ENCODE measurements around the gene TPST1. TPM values are rescaled to one million over a fixed set of nuclear protein-coding genes. Genes with fewer than 3 reads are reported as not detected.

The TPST1 gene
- polyA plus RNA-seq, 1 of the 3 experiments (the other 2 are of a cell fraction) = 36.4 TPM

GRCh38 chr7:66301737-66302136, 96.6 kb downstream of the TPST1 start:
- Histone ChIP-seq H3K36me3 (replicated peaks in 1 of 2; ENCODE audit: control insufficient read depth in 1 of 2, insufficient read depth in 2 of 2, low read length in 1 of 2) (peaks cover 0 to 17% of the 10 kb centered on the region in 2 experiments), H3K27me3 (ENCODE audit: insufficient read depth) (no peaks in the 10 kb centered on the region), H3K4me3 (ENCODE audit: low read depth in 2 of 2, low read length in 1 of 2) (no peak overlapping the region), H3K79me2 (ENCODE audit: insufficient read depth) (peaks cover 28% of the 10 kb centered on the region), H2AFZ (ENCODE audit: low read depth) (no peak overlapping the region), H3K9me3 (peaks cover 25% of the 10 kb centered on the region), H3K9me2 (no peaks in the 10 kb centered on the region), H3K27ac (ENCODE audit: low read depth in 2 of 2, low read length in 1 of 2) (no peak overlapping the region), H3K9ac (no peak overlapping the region), H4K20me1 (ENCODE audit: insufficient read depth) (no peaks in the 10 kb centered on the region), H3K4me1 (ENCODE audit: control insufficient read depth in 1 of 2, insufficient read depth in 2 of 2, low read depth in 1 of 2, low read length in 1 of 2) (peaks cover 0 to 10% of the 10 kb centered on the region in 2 experiments; a peak in 2 of 4 replicates), H3K4me2 (no peak overlapping the region), H3F3A (replicated peaks; ENCODE audit: insufficient read depth) (peaks cover 3% of the 10 kb centered on the region)
- DNase-seq = no peak
- ChIA-PET CTCF (interaction anchor here (0.6 to 1.6 kb wide), 2 partner anchors 37 to 282 kb away, joined by 3 to 4 read pairs; no protein-coding TSS in a partner anchor), POLR2A (no interaction called here)
- no peak for TF ChIP-seq PBX3 (IDR thresholded peaks at IDR 0.05)
- no peak for TF ChIP-seq EZH2phosphoT487 (IDR thresholded peaks at IDR 0.05; ENCODE audit: borderline replicate concordance, low read depth)
- no peak for TF ChIP-seq FOSL2 (IDR thresholded peaks at IDR 0.05; ENCODE audit: borderline replicate concordance, low read depth)
- TF ChIP-seq RCOR1 (IDR thresholded peaks at IDR 0.05; ENCODE audit: low read length) = no peak
- TF ChIP-seq CHD2 (IDR thresholded peaks at IDR 0.05; ENCODE audit: low read length, partially characterized antibody) = no peak
- TF ChIP-seq EP300 (IDR thresholded peaks at IDR 0.05; ENCODE audit: borderline replicate concordance in 1 of 2, low read depth in 1 of 2, low read length in 1 of 2) = no peak
- TF ChIP-seq REST (IDR thresholded peaks at IDR 0.05; ENCODE audit: low read depth, low read length) = no peak
- no peak for TF ChIP-seq FOXM1 (IDR thresholded peaks at IDR 0.05; ENCODE audit: low read depth)
- no peak for TF ChIP-seq IRF3 (IDR thresholded peaks at IDR 0.05; ENCODE audit: low read depth, low read length)
- 87% methylated on average over 3 of the region's 3 CpGs for WGBS (ENCODE audit: low lambda C conversion rate)

Data from SK-N-SH (cell line).